ENCODE measurements around the gene IGFBP6. TPM values are rescaled to one million over a fixed set of nuclear protein-coding genes. Genes with fewer than 3 reads are reported as not detected.

The IGFBP6 gene
- total and polyA plus RNA-seq, 9 of the 15 experiments (the other 6 are each of a cell fraction or from before 2014, with no cell fraction given), result 0.15 to 1.4 (median 0.54) TPM

GRCh38 chr12:53067993-53068770, 29.3 kb upstream of the IGFBP6 start (continued):
- no peak for TF ChIP-seq E2F6 (IDR thresholded peaks at IDR 0.05; ENCODE audit: borderline replicate concordance in 1 of 2, extremely low read depth in 1 of 2, insufficient read depth in 1 of 2, insufficient read length in 1 of 2, low read depth in 1 of 2, low read length in 1 of 2, poor library complexity in 1 of 2, severe bottlenecking in 1 of 2)
- no peak for TF ChIP-seq SLC30A9 (CRISPR knock-in tag; IDR thresholded peaks at IDR 0.05)
- no peak for TF ChIP-seq HMG20A (CRISPR knock-in tag; conservative IDR thresholded peaks at IDR 0.05)
- TF ChIP-seq ZNF778 (CRISPR knock-in tag; IDR thresholded peaks at IDR 0.05), result no peak
- TF ChIP-seq HNRNPL (IDR thresholded peaks at IDR 0.05; ENCODE audit: low read depth, low read length), result no peak
- TF ChIP-seq POLR2A (conservative IDR thresholded peaks at IDR 0.05), result no peak

GRCh38 chr12:53068811-53069585, 28.5 kb upstream of the IGFBP6 start:
- Histone ChIP-seq H3K4me2 (ENCODE audit: insufficient read depth, low read length) (no peak overlapping the region), H3K9me3 (replicated peaks; ENCODE audit: control insufficient read depth, insufficient read depth, low read depth, low read length) (no peaks in the 10 kb centered on the region), H3K27me3 (ENCODE audit: control insufficient read depth in 2 of 2, insufficient read depth in 2 of 2, low read length in 2 of 2) (no peaks in the 10 kb centered on the region; a peak in 1 of 5 replicates), H3K4me1 (replicated peaks in 1 of 2; ENCODE audit: control insufficient read depth in 2 of 2, insufficient read depth in 2 of 2, low read length in 2 of 2) (peaks cover 25 to 29% of the 10 kb centered on the region in 2 experiments), H2AFZ (ENCODE audit: low read depth, low read length) (no peak overlapping the region), H3K4me3 (no peak overlapping the region), H3K27ac (ENCODE audit: extremely low read depth, low read depth, low read length) (no peak overlapping the region), H3K9ac (ENCODE audit: insufficient read depth in 1 of 2, low read depth in 2 of 2, low read length in 2 of 2) (peak overlapping the region in 1 of 2 experiments; percentile 40; a peak in 2 of 4 replicates), H4K20me1 (replicated peaks; ENCODE audit: control insufficient read depth, insufficient read depth, low read length) (no peaks in the 10 kb centered on the region), H3K9me1 (ENCODE audit: control insufficient read depth, insufficient read depth, low read length) (no peaks in the 10 kb centered on the region), H3K36me3 (ENCODE audit: control insufficient read depth, insufficient read depth, low read length) (peaks cover 13% of the 10 kb centered on the region; the same call in 2 of the 3 replicates), H3K79me2 (ENCODE audit: control insufficient read depth, insufficient read depth, low read length) (no peaks in the 10 kb centered on the region)
- in situ Hi-C loops (cut with MboI), result loop anchor here (5.0 to 10.0 kb wide), 3 partner anchors 33 to 218 kb away; partner anchors contain the start of genes ITGB7 and SOAT2
- DNase-seq (ENCODE audit: extremely low read depth in 1 of 4, low spot score in 3 of 4), result no peak
- ATAC-seq, result no peak
- ChIA-PET CTCF (ENCODE audit: low intra/inter-chr PET ratio) (no interaction called here), POLR2A (interaction anchor here (0.7 to 1.5 kb wide), 5 partner anchors 14 to 121 kb away, joined by 3 to 6 read pairs (median 4); partner anchors contain the start of gene SOAT2)
- no TSS peak for BruUV-seq (replicated peaks)
- FAIRE-seq, result no peak
- 58% methylated on average over 14 of the region's 15 CpGs for WGBS (ENCODE audit: insufficient coverage, low coverage, missing lambda C conversion rate)
- intact Hi-C loops (cut with micrococcal nuclease), result loop anchor here (10.0 kb wide), 1 partner anchor 436 kb away; the partner anchor contains the start of genes NPFF and TARBP2
- TF ChIP-seq HEY1 (CRISPR knock-in tag; IDR thresholded peaks at IDR 0.05; ENCODE audit: borderline replicate concordance) (no peak), REST (IDR thresholded peaks at IDR 0.05; ENCODE audit: borderline replicate concordance) (no peak), REST (CRISPR knock-in tag; IDR thresholded peaks at IDR 0.05; ENCODE audit: low read depth) (no peak)
